ENCODE results near the gene XCL2. TPM values are rescaled to one million over a fixed set of nuclear protein-coding genes. Genes with fewer than 3 reads are reported as not detected.
"Not testable (repeated sequence)": the region's sequence is repeated elsewhere in the genome, so short reads cannot be mapped to it uniquely, and the experiment has no call there.

Gene XCL2
- total RNA-seq, result not detected

GRCh38 chr1:168543840-168544498 lies at the start of gene XCL2:
Gene XCL2 (minus strand): TSS chr1:168543997. CDS start chr1:168543964, 33 bp downstream.
- not testable (repeated sequence) for H3K27ac ChIP-seq

DNA sequence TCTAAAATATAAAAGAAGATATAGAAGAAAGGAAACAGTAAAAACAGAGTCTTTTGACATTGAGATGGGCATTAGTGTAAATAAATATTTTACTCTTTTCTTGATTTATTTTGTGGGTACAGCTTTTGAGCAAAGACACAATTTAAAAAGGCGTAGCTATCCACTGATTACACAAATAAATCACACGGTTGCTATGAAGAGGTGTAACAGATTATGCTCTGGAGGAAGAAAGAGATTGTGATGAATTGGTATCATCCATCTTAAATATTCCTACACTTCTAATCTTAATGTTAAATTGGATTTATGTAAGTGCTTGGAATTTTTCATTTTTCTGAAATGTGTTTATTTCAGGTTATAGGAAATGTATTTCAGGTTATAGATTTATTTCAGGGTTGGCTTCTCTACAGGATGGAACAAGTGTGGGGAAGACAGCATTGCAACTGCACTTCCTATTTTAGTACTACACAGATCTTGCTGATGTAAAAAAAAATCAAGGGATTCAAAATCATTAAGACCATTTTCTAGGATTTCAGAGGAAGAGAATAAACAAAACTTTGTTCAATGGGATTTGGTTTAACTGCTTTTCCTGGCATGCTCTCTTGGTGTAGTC lies 47.9 kb upstream of the XCL2 start:
- H3K9me3 ChIP-seq, result peaks cover 0 to 6% of the 10 kb centered on the region in 2 donors
- no peaks in the 10 kb centered on the region for H3K36me3 ChIP-seq
- no peak for DNase-seq (ENCODE audit: low spot score)
- no peak for TF ChIP-seq CTCF (IDR thresholded peaks at IDR 0.05)
- no peaks in the 10 kb centered on the region for H3K27me3 ChIP-seq
- H3K4me1 ChIP-seq, result no peaks in the 10 kb centered on the region
- H3K27ac ChIP-seq, result no peak overlapping the region
- H3K4me3 ChIP-seq, result no peak overlapping the region

More at GRCh38 chr1:168543840-168544498, at the start of gene XCL2:
- not testable (repeated sequence) for H3K9me3 ChIP-seq; H3K36me3 ChIP-seq; H3K4me1 ChIP-seq; H3K27me3 ChIP-seq; DNase-seq (ENCODE audit: low spot score); H3K4me3 ChIP-seq

DNA sequence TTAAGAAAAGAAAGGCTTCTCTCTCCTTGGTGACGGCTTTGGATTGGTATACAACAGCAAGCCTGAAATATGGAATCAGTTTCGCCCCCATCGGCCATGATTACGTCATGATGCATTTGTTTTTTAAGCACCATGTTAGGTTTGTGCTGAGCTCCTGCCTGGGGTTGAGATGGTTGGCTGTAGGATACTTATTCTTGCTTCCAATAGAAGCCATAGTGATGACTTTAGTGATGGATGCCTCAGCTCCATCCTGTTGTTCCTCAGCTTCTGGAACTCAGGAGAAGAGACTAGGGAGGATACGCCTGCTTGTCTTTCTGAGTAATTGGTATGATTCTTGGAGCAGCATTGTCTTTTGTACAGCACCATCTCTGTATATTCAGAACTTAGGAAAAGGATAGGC lies 47.3 kb upstream of the XCL2 start:
- DNase-seq (ENCODE audit: low spot score), result no peak
- H3K27ac ChIP-seq, result no peak overlapping the region
- no peaks in the 10 kb centered on the region for H3K9me3 ChIP-seq
- H3K27me3 ChIP-seq, result no peaks in the 10 kb centered on the region
- H3K4me1 ChIP-seq, result no peaks in the 10 kb centered on the region
- TF ChIP-seq CTCF (IDR thresholded peaks at IDR 0.05), result no peak
- H3K36me3 ChIP-seq, result no peaks in the 10 kb centered on the region
- no peak overlapping the region for H3K4me3 ChIP-seq

DNA sequence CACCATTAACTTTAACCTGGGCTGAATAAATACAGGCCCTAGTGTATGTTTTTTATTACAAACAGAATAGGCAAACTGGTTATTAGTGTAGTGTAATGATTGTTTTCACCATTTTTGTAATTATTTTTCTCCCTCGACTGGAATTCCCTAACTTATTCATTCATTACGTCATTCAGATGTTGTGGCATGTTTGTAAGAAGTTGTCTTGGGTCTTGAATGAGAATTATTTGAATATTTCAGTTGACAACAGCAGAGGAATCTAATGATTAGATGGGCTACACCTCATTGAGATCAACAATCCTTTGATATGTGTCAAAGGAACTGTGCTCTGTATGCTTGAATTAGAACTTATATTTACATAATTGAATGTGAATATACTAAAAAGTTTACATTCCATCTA lies 45.4 kb upstream of the XCL2 start:
- no peaks in the 10 kb centered on the region for H3K9me3 ChIP-seq
- no peak overlapping the region for H3K4me3 ChIP-seq
- no peak for DNase-seq (ENCODE audit: low spot score)
- H3K27me3 ChIP-seq, result no peaks in the 10 kb centered on the region
- no peak for TF ChIP-seq CTCF (IDR thresholded peaks at IDR 0.05)
- no peaks in the 10 kb centered on the region for H3K4me1 ChIP-seq
- H3K36me3 ChIP-seq, result no peaks in the 10 kb centered on the region
- no peak overlapping the region for H3K27ac ChIP-seq

- no peaks in the 10 kb centered on the region for H3K4me1 ChIP-seq
- no peaks in the 10 kb centered on the region for H3K9me3 ChIP-seq
- H3K4me3 ChIP-seq, result no peak overlapping the region
- H3K27me3 ChIP-seq, result no peaks in the 10 kb centered on the region
- TF ChIP-seq CTCF (IDR thresholded peaks at IDR 0.05), result no peak
- no peaks in the 10 kb centered on the region for H3K36me3 ChIP-seq
- no peak overlapping the region for H3K27ac ChIP-seq
- DNase-seq (ENCODE audit: low spot score), result no peak
These were observed 42.1 kb upstream of the XCL2 start for GRCh38 chr1:168585937-168586336.

DNA sequence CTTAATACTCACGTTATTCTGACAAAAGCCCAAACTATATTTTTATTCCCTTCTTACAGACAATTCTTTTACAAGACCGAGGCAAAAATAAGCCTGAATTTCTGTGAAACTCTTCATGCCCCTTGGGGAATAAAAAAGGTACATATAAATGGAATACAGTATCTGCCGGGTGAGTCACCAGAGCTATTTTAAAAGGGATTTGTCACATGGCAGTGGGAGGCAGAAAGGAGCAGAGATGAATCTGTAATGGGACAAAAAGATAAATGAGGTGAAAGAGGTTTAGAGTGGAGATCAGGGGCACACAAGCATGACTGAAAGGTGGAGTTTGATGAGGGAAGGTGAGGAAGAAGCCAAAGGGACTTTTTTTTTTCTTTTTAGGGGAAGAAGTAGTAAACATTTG lies 41.4 kb upstream of the XCL2 start:
- Histone ChIP-seq H3K9me3 (no peaks in the 10 kb centered on the region), H3K36me3 (no peaks in the 10 kb centered on the region), H3K4me3 (no peak overlapping the region), H3K4me1 (no peaks in the 10 kb centered on the region), H3K27ac (no peak overlapping the region), H3K27me3 (no peaks in the 10 kb centered on the region)
- no peak for TF ChIP-seq CTCF (IDR thresholded peaks at IDR 0.05)
- no peak for DNase-seq (ENCODE audit: low spot score)

All from right atrium auricular region (tissue), 2 donors.